A549 treated with Hydrocortisone at 1 μM for 4 hours (cell line): ENCODE measurements around the gene CCK. TPM values are rescaled to one million over a fixed set of nuclear protein-coding genes. Genes with fewer than 3 reads are reported as not detected.

ENCODE experiments used
- total RNA-seq: library from RNA; stranded (reverse); fragments of 200-300 nt; extraction: Qiagen RNA extraction; gene quantifications from 5 replicates; pipeline ENCODE4 v1.2.3, GENCODE V29; 2022

The CCK gene
- total RNA-seq = 1.3 to 2.3 TPM (median 1.9 TPM) in 5 replicates

GRCh38 chr3:42266085-42266484, at the start of gene CCK:
Gene CCK (minus strand): TSS chr3:42266185. CDS start chr3:42263630, 2,555 bp downstream.

Other genes starting within 250 kb of the CCK start
- 13.2 to 17.9 TPM (median 15.3 TPM) in 5 replicates for gene TRAK1, start 174.8 kb downstream of the CCK start, total RNA-seq
- not detected in 5 replicates for gene LYZL4, start 144.4 kb upstream of the CCK start, total RNA-seq
- gene VIPR1, start 236.5 kb upstream of the CCK start, total RNA-seq = 1.4 to 1.7 TPM (median 1.4 TPM) in 5 replicates